GM18907 (cell line): ENCODE results near the gene NR6A1.

Experiments
- ATAC-seq: cut with Tn5 transposase; IDR thresholded peaks from one replicate; pipeline ENCODE4 v1.9.1; 2021; ENCODE audit warnings: mild to moderate bottlenecking, moderate library complexity; ENCODE audit not compliant: unreplicated experiment

The NR6A1 gene

GRCh38 chr9:124593200-124593599 is 177.9 kb downstream of the NR6A1 start:
- no peak for ATAC-seq

- ATAC-seq: no peak
Observed at GRCh38 chr9:124590889-124591641, 180.0 kb downstream of the NR6A1 start.

GRCh38 chr9:124584631-124585030 is 186.5 kb downstream of the NR6A1 start:
- no peak for ATAC-seq

- ATAC-seq: no peak
Observed at GRCh38 chr9:124583134-124583533, 188.0 kb downstream of the NR6A1 start.

- ATAC-seq: no peak
Observed at GRCh38 chr9:124580186-124580585, 190.9 kb downstream of the NR6A1 start.

- ATAC-seq: no peak
Observed at GRCh38 chr9:124576751-124577150, 194.4 kb downstream of the NR6A1 start.

- no peak for ATAC-seq
Observed at GRCh38 chr9:124574534-124575375, 196.4 kb downstream of the NR6A1 start.

- ATAC-seq: no peak
Observed at GRCh38 chr9:124570942-124571666, 200.0 kb downstream of the NR6A1 start.

- ATAC-seq: no peak
Observed at GRCh38 chr9:124569942-124570341, 201.2 kb downstream of the NR6A1 start.

GRCh38 chr9:124567362-124567761 is 203.7 kb downstream of the NR6A1 start:
- ATAC-seq: no peak

- ATAC-seq: no peak
Observed at GRCh38 chr9:124562328-124562727, 208.8 kb downstream of the NR6A1 start.

GRCh38 chr9:124559871-124560270 is 211.2 kb downstream of the NR6A1 start:
- ATAC-seq: no peak

GRCh38 chr9:124558777-124559470 is 212.2 kb downstream of the NR6A1 start:
- no peak for ATAC-seq

GRCh38 chr9:124557895-124558294 is 213.2 kb downstream of the NR6A1 start:
- no peak for ATAC-seq

- no peak for ATAC-seq
Observed at GRCh38 chr9:124555043-124555442, 216.1 kb downstream of the NR6A1 start.

- no peak for ATAC-seq
Observed at GRCh38 chr9:124553738-124554137, 217.4 kb downstream of the NR6A1 start.

- ATAC-seq: no peak
Observed at GRCh38 chr9:124552273-124552605, 218.9 kb downstream of the NR6A1 start.

GRCh38 chr9:124551472-124552272 is 219.4 kb downstream of the NR6A1 start:
- no peak for ATAC-seq

- ATAC-seq: no peak
Observed at GRCh38 chr9:124550072-124550471, 221.0 kb downstream of the NR6A1 start.

- no peak for ATAC-seq
Observed at GRCh38 chr9:124549016-124549415, 222.1 kb downstream of the NR6A1 start.
